Upper lobe of left lung (tissue), 4 donors: ENCODE measurements around the gene FCAMR.

Source experiments
- EP300 ChIP-seq, 4 donors: sonication (generic); formaldehyde crosslinking; IDR thresholded peaks; one replicate each; pipeline ENCODE4 v1.5.1; 2017; ENCODE audit warnings: antibody characterized with exemption in 4 of 4, control low read depth in 2 of 4
- POLR2A ChIP-seq, 4 donors: fragments of 450-650 bp; IDR thresholded peaks; one replicate each; pipeline ENCODE4 v1.5.1; 2016 to 2017; ENCODE audit warnings: antibody characterized with exemption in 4 of 4, mild to moderate bottlenecking in 2 of 4
- POLR2AphosphoS5 ChIP-seq, 2 donors: sonication (generic); formaldehyde crosslinking; IDR thresholded peaks; one replicate each; pipeline ENCODE4 v1.5.1; 2017; ENCODE audit warnings: antibody characterized with exemption in 2 of 2
- TF ChIP-seq, protein P1 (sequence below), 6 experiments: fragments of 450-650 bp in 4 of 6; fragments of 200-600 bp in 2 of 6; sonication (generic) in 2 of 6; IDR thresholded peaks; one replicate each; pipeline ENCODE4 v1.5.1; 2016 to 2019; ENCODE audit warnings: antibody characterized with exemption in 6 of 6

DNA sequence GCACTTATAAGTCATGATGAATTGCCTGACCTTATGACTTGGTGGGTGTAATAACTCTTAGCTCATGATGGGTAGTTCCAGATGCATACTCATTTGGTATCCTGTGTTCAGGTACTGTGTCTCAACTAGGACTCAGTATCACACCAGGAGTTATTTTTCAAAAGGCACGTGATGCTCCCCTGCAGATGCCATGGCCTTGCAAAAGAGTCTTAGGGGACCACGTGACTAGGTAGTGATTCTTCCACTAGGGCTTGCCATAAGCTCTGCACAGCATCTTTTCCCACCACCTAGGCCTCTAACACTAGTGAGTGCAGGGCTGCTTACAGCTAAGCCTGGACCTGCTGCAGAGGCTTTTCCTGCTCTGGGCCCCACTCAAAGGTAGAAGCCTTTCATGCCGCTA is 3.9 kb upstream of the FCAMR start:
- TF ChIP-seq POLR2AphosphoS5 (IDR thresholded peaks at IDR 0.05) (no peak), POLR2A (IDR thresholded peaks at IDR 0.05) (no peak), EP300 (IDR thresholded peaks at IDR 0.05) (no peak)
- TF ChIP-seq, protein P1, sequence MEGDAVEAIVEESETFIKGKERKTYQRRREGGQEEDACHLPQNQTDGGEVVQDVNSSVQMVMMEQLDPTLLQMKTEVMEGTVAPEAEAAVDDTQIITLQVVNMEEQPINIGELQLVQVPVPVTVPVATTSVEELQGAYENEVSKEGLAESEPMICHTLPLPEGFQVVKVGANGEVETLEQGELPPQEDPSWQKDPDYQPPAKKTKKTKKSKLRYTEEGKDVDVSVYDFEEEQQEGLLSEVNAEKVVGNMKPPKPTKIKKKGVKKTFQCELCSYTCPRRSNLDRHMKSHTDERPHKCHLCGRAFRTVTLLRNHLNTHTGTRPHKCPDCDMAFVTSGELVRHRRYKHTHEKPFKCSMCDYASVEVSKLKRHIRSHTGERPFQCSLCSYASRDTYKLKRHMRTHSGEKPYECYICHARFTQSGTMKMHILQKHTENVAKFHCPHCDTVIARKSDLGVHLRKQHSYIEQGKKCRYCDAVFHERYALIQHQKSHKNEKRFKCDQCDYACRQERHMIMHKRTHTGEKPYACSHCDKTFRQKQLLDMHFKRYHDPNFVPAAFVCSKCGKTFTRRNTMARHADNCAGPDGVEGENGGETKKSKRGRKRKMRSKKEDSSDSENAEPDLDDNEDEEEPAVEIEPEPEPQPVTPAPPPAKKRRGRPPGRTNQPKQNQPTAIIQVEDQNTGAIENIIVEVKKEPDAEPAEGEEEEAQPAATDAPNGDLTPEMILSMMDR (IDR thresholded peaks at IDR 0.05) = no peak
